HFFc6 (cell line): Measurements from ENCODE around the gene ERVFRD-1. TPM values are rescaled to one million over a fixed set of nuclear protein-coding genes. Genes with fewer than 3 reads are reported as not detected.
A peak's percentile ranks its signal among the peaks of the same experiment; 100 is the strongest.

ENCODE experiments used
- DNase-seq: peaks from one replicate; pipeline ENCODE4 v3.0.0-alpha.2; 2018
- H3K27ac Mint-ChIP-seq: 2 replicates; pipeline ENCODE4 v1.8.0; 2020; ENCODE audit warnings: mild to moderate bottlenecking, mixed read lengths
- H3K27me3 Mint-ChIP-seq: 2 replicates; pipeline ENCODE4 v1.8.0; 2021; ENCODE audit warnings: mild to moderate bottlenecking, moderate library complexity, mixed read lengths; ENCODE audit not compliant: insufficient read depth
- H3K36me3 Mint-ChIP-seq: 2 replicates; pipeline ENCODE4 v1.8.0; 2021; ENCODE audit warnings: low read depth, mixed read lengths
- H3K4me1 Mint-ChIP-seq: 2 replicates; pipeline ENCODE4 v1.8.0; 2020; ENCODE audit warnings: low read depth, mixed read lengths
- H3K4me3 Mint-ChIP-seq: 2 replicates; pipeline ENCODE4 v1.8.0; 2020; ENCODE audit warnings: mild to moderate bottlenecking, moderate library complexity, mixed read lengths
- H3K9me3 Mint-ChIP-seq: 2 replicates; pipeline ENCODE4 v1.8.0; 2020; ENCODE audit warnings: mild to moderate bottlenecking, mixed read lengths
- total RNA-seq, 6 experiments: library from RNA; stranded (reverse); fragmentation: NEBNext Ultra II Directional; extraction: Animal tissue kit (Norgen Biotek cat#: 25700); gene quantifications; 2 replicates in 1 of 6; 3 replicates in 5 of 6; pipeline ENCODE4 v1.2.3, GENCODE V29; 2021
- TF ChIP-seq, protein P1 (sequence below): fragments of 200-600 bp; sonication (generic); IDR thresholded peaks from 2 replicates; pipeline ENCODE4 v1.5.0; 2021; ENCODE audit warnings: antibody characterized with exemption, mild to moderate bottlenecking

ERVFRD-1 gene
- total RNA-seq, 6 experiments from 2014 or later = not detected

DNA sequence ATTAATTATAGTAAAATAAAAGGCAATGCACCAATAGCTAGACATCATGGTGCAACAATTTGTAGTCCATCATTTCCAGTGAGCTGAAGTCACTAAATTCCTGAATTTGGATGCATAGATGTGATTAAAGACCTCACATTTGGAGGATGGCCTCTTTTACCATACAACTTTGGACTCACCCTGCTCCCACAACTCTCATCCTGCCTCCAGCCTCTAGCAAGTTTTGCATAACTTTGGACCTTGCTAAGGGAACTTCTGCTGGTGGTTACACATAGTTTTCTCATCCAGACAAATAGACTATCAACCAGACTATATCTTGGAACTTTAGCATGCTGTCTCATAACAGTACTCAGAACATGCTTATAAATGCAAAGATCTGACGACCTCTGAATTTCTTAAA is 54.7 kb downstream of the ERVFRD-1 start:
- TF ChIP-seq, protein P1, sequence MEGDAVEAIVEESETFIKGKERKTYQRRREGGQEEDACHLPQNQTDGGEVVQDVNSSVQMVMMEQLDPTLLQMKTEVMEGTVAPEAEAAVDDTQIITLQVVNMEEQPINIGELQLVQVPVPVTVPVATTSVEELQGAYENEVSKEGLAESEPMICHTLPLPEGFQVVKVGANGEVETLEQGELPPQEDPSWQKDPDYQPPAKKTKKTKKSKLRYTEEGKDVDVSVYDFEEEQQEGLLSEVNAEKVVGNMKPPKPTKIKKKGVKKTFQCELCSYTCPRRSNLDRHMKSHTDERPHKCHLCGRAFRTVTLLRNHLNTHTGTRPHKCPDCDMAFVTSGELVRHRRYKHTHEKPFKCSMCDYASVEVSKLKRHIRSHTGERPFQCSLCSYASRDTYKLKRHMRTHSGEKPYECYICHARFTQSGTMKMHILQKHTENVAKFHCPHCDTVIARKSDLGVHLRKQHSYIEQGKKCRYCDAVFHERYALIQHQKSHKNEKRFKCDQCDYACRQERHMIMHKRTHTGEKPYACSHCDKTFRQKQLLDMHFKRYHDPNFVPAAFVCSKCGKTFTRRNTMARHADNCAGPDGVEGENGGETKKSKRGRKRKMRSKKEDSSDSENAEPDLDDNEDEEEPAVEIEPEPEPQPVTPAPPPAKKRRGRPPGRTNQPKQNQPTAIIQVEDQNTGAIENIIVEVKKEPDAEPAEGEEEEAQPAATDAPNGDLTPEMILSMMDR = no peak
- no peaks in the 10 kb centered on the region for H3K36me3 Mint-ChIP-seq
- no peak overlapping the region for H3K27ac Mint-ChIP-seq
- no peaks in the 10 kb centered on the region for H3K9me3 Mint-ChIP-seq
- no peak for DNase-seq
- peaks cover 11% of the 10 kb centered on the region for H3K4me1 Mint-ChIP-seq
- no peaks in the 10 kb centered on the region for H3K27me3 Mint-ChIP-seq
- H3K4me3 Mint-ChIP-seq = no peak overlapping the region

DNA sequence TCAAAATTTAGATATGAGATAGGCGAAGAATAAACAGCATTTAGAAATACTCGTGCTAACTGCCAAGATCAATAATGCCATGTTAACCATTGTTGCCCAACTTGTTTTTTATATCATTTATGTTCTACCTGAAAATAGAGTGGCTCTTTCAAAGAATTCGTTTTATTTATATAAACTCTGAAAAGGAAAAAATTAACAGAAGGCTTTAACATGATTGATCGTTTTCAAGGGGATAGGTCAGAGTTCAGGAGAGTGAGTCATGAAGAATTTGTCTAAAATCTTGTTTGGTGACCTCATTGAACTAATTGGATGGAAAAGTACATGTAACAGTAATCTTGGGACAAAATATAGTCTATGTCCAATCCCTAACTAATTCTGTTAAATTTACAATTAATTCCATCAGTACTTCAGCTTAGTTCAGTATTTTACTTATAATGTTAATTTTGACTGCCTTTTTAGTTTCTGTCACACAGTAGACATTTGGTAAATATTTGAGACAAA is 56.3 kb downstream of the ERVFRD-1 start:
- H3K36me3 Mint-ChIP-seq = no peaks in the 10 kb centered on the region
- no peak overlapping the region for H3K4me3 Mint-ChIP-seq
- H3K4me1 Mint-ChIP-seq = peaks cover 11% of the 10 kb centered on the region
- no peak overlapping the region for H3K27ac Mint-ChIP-seq
- H3K27me3 Mint-ChIP-seq = no peaks in the 10 kb centered on the region; the same call in 1 of the 2 replicates
- DNase-seq = no peak
- H3K9me3 Mint-ChIP-seq = no peaks in the 10 kb centered on the region
- TF ChIP-seq, protein P1 = no peak

DNA sequence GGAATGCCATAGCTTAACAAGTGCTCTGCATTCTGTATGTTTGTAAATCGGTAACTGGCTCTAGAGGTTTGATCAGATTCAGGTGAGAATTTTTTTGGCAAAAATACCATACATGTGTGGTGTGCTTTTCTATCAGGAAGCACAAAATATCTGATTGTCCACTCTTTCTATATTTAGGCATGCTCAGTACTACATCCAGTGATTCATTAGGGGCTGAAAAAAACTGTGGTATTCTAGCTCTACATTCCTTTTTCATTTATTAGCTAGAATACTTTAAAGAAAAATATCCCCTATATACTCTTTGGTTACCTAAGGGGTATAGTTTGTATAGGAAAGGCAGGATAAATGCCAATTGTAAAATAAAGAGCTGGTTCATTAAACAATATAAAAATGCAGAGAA is 56.8 kb downstream of the ERVFRD-1 start:
- no peaks in the 10 kb centered on the region for H3K9me3 Mint-ChIP-seq
- H3K27me3 Mint-ChIP-seq = no peaks in the 10 kb centered on the region; the same call in 1 of the 2 replicates
- H3K4me3 Mint-ChIP-seq = no peak overlapping the region
- peaks cover 11% of the 10 kb centered on the region for H3K4me1 Mint-ChIP-seq
- no peaks in the 10 kb centered on the region for H3K36me3 Mint-ChIP-seq
- TF ChIP-seq, protein P1 = no peak
- H3K27ac Mint-ChIP-seq = no peak overlapping the region
- DNase-seq = peak; percentile 3

DNA sequence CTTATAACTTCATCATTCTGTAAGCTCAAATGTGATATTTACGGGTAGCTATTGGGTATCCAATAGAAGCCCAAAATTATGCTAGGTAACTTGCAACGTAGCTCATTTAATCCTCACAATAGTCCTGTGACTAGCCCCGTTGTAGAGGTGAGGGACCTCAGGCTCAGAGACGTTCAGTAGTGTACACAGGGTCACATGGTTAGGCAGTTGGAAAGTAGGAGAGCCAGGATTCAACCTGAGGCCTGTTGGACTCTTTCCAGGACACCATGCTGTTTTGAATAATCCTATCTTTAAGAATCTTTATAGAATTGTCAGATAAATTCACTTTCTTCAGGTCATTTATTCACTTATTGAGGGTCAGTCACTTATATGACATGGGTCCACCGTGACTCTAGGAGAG is 58.2 kb downstream of the ERVFRD-1 start:
- Mint-ChIP-seq H3K4me1 (peaks cover 11% of the 10 kb centered on the region), H3K27ac (no peak overlapping the region), H3K9me3 (no peaks in the 10 kb centered on the region), H3K4me3 (no peak overlapping the region), H3K27me3 (no peaks in the 10 kb centered on the region; the same call in 1 of the 2 replicates), H3K36me3 (no peaks in the 10 kb centered on the region)
- no peak for DNase-seq
- TF ChIP-seq, protein P1 = no peak

Other genes starting within 250 kb of the ERVFRD-1 start
- gene GCM2, start 229.7 kb downstream of the ERVFRD-1 start, total RNA-seq = not detected
- not detected for gene SYCP2L, start 224.7 kb downstream of the ERVFRD-1 start, total RNA-seq
- gene ELOVL2, start 67.4 kb downstream of the ERVFRD-1 start, total RNA-seq = under 1 TPM in 3 of 6 experiments, not detected in 3; 0.05 to 0.09 (median 0.05) TPM
- 10 to 100 TPM; 11.9 to 16.5 (median 13.3) TPM for gene SMIM13, start 17.9 kb downstream of the ERVFRD-1 start, total RNA-seq
- gene NEDD9, start 120.9 kb upstream of the ERVFRD-1 start, total RNA-seq = 10 to 100 TPM; 10.3 to 19.9 (median 12.6) TPM